HL-60 (cell line): Measurements from ENCODE around the gene PHACTR3.

Experiments used
- SPI1 ChIP-seq: IDR thresholded peaks from 2 replicates; pipeline ENCODE4 v1.6.1; 2012; ENCODE audit warnings: low read depth, mild to moderate bottlenecking, borderline replicate concordance
- TF ChIP-seq, protein P1 (sequence below): IDR thresholded peaks from one replicate; pipeline ENCODE4 v1.5.1; 2011; ENCODE audit warnings: low read length, control low read depth, inconsistent platforms; ENCODE audit not compliant: insufficient read depth

DNA sequence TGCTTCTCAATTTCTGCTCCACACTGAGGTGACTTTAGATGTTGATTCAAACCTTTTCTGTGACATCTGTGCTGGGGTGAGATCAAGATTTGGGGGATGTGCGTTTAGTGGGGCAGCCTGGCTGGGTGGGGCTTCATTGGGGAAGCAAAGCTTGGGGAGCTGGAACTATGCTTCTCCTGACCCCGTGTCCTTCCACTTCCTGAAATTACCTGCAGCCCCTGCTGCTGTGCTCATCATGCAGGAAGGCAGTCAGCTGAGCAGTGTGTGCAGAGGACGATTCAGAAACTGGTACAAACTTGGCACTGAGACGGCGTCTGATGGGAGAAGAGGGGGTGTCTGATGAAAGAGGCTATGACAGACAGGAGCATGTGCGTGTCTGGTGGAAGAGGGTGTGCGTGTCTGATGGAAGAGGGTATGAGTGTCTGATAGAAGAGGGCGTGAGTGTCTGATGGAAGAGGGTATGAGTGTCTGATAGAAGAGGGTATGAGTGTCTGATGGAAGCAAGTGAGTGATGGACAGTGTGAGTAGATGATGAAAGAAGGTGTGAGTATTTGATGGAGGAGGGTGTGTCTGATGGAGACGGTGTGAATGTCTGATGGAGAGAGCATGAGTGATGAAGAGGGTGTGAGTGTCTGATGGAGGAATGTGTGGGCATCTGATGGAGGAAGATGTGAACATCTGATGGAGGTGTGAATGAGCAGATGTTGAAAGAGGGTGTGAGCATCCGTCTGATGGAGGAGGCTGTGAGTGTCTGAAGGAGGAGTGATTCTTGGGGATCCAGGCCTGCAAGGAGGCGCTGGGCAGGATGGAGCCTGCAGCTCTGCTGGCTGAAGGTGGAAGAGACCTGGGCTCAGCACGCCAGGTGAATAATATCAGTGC, 225.7 kb downstream of the PHACTR3 start:
- TF ChIP-seq SPI1 = no peak
- TF ChIP-seq, protein P1, sequence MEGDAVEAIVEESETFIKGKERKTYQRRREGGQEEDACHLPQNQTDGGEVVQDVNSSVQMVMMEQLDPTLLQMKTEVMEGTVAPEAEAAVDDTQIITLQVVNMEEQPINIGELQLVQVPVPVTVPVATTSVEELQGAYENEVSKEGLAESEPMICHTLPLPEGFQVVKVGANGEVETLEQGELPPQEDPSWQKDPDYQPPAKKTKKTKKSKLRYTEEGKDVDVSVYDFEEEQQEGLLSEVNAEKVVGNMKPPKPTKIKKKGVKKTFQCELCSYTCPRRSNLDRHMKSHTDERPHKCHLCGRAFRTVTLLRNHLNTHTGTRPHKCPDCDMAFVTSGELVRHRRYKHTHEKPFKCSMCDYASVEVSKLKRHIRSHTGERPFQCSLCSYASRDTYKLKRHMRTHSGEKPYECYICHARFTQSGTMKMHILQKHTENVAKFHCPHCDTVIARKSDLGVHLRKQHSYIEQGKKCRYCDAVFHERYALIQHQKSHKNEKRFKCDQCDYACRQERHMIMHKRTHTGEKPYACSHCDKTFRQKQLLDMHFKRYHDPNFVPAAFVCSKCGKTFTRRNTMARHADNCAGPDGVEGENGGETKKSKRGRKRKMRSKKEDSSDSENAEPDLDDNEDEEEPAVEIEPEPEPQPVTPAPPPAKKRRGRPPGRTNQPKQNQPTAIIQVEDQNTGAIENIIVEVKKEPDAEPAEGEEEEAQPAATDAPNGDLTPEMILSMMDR = no peak
